Activated T-helper 17 cell treated with anti-CD3 and anti-CD28 coated beads, Interleukin-2, amount 50 U/mL, for 72 hours (primary cell): ENCODE measurements around the gene RMND1. TPM values are rescaled to one million over a fixed set of nuclear protein-coding genes. Genes with fewer than 3 reads are reported as not detected.
A peak's percentile ranks its signal among the peaks of the same experiment; 100 is the strongest.
"Not testable (repeated sequence)": the region's sequence is repeated elsewhere in the genome, so short reads cannot be mapped to it uniquely, and the experiment has no call there.

Source experiments
- ATAC-seq: fragments of 150-1000 bp; cut with Tn5 transposase; replicated peaks from 2 replicates; pipeline ENCODE4 v1.10.0; 2021; ENCODE audit warnings: mild to moderate bottlenecking, moderate library complexity
- H3K27ac Mint-ChIP-seq: one replicate; pipeline ENCODE4 v1.8.0; 2022; ENCODE audit warnings: mixed read lengths
- H3K27me3 Mint-ChIP-seq: one replicate; pipeline ENCODE4 v1.8.0; 2022; ENCODE audit warnings: mixed read lengths
- H3K36me3 Mint-ChIP-seq: one replicate; pipeline ENCODE4 v1.8.0; 2022; ENCODE audit warnings: low read depth, mild to moderate bottlenecking, mixed read lengths
- H3K4me1 Mint-ChIP-seq: one replicate; pipeline ENCODE4 v1.8.0; 2022; ENCODE audit warnings: mixed read lengths
- H3K4me3 Mint-ChIP-seq: one replicate; pipeline ENCODE4 v1.8.0; 2022; ENCODE audit warnings: mild to moderate bottlenecking, mixed read lengths
- H3K9me3 Mint-ChIP-seq: one replicate; pipeline ENCODE4 v1.8.0; 2022; ENCODE audit warnings: mixed read lengths
- total RNA-seq, 2 donors: library from RNA; stranded (reverse); gene quantifications; one replicate each; pipeline ENCODE4 v1.2.3, GENCODE V29; 2022

Gene RMND1
- total RNA-seq, 2 donors from 2014 or later, result 22.2 to 23.9 TPM

- Mint-ChIP-seq H3K4me1 (peaks cover 16% of the 10 kb centered on the region), H3K27me3 (no peaks in the 10 kb centered on the region), H3K4me3 (no peak overlapping the region), H3K36me3 (no peaks in the 10 kb centered on the region), H3K27ac (no peak overlapping the region), H3K9me3 (no peaks in the 10 kb centered on the region)
- ATAC-seq, result no peak
Observed at GRCh38 chr6:151478670-151479069, 26.7 kb upstream of the RMND1 start.

- Mint-ChIP-seq H3K27ac (no peak overlapping the region), H3K4me3 (no peak overlapping the region), H3K9me3 (no peaks in the 10 kb centered on the region), H3K4me1 (peaks cover 16% of the 10 kb centered on the region), H3K36me3 (no peaks in the 10 kb centered on the region), H3K27me3 (no peaks in the 10 kb centered on the region)
- no peak for ATAC-seq
Observed at GRCh38 chr6:151477726-151478125, 25.8 kb upstream of the RMND1 start.

GRCh38 chr6:151475653-151476523 is 24.0 kb upstream of the RMND1 start:
- Mint-ChIP-seq H3K27me3 (no peaks in the 10 kb centered on the region), H3K4me3 (peak overlapping the region; percentile 51), H3K36me3 (no peaks in the 10 kb centered on the region), H3K27ac (no peak overlapping the region), H3K4me1 (peaks cover 6% of the 10 kb centered on the region), H3K9me3 (no peaks in the 10 kb centered on the region)
- ATAC-seq, result peak; percentile 31

- Mint-ChIP-seq H3K4me3 (no peak overlapping the region), H3K27me3 (no peaks in the 10 kb centered on the region), H3K36me3 (peaks cover 71% of the 10 kb centered on the region)
Observed at GRCh38 chr6:151464702-151465101, 12.8 kb upstream of the RMND1 start.

DNA sequence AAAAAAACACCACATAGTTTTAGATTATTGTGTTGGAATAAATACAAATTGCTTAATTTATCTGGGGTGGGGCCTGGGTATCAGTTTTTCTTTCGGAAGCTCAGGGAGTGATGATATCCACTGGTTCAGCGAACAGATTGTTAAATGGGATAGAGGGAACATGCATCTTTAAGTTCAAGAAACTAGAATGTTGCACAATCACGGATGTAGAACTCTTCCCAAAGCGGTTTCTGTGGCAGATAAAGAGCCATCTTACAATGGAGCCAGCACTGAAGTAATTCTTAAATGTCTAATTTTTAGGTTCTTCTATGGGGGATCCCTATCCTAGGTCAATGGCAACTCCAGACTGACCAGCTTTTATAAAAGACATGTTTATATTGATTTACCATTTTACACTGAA is 9.7 kb upstream of the RMND1 start:
- H3K36me3 Mint-ChIP-seq, result peaks cover 83% of the 10 kb centered on the region
- ATAC-seq, result no peak
- H3K27ac Mint-ChIP-seq, result no peak overlapping the region
- no peaks in the 10 kb centered on the region for H3K4me1 Mint-ChIP-seq
- no peaks in the 10 kb centered on the region for H3K27me3 Mint-ChIP-seq
- no peaks in the 10 kb centered on the region for H3K9me3 Mint-ChIP-seq
- H3K4me3 Mint-ChIP-seq, result no peak overlapping the region

More at GRCh38 chr6:151464702-151465101, 12.8 kb upstream of the RMND1 start:
- Mint-ChIP-seq H3K27ac (peak overlapping the region; percentile 4), H3K4me1 (no peaks in the 10 kb centered on the region), H3K9me3 (no peaks in the 10 kb centered on the region)
- no peak for ATAC-seq

DNA sequence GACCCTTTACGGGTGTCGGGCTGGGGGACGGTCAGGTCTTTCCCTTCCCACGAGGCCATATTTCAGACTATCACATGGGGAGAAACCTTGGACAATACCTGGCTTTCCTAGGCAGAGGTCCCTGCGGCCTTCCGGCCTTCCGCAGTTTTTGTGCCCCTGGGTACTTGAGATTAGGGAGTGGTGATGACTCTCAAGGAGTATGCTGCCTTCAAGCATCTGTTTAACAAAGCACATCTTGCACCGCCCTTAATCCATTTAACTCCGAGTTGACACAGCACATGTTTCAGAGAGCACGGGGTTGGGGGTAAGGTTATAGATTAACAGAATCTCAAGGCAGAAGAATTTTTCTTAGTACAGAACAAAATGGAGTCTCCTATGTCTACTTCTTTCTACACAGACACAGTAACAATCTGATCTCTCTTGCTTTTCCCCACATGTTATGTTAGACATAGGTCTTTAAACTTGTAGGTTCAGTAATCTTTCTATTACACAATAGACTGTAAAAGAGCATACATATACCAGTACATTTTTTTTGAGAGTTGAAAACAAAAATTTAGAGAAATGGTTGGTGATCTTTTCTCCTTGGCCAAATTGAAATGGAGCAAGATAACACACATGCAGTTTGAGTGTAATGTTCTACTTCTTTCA is 3.9 kb upstream of the RMND1 start:
- H3K4me3 Mint-ChIP-seq, ATAC-seq, H3K9me3 Mint-ChIP-seq, H3K27ac Mint-ChIP-seq, H3K4me1 Mint-ChIP-seq, H3K27me3 Mint-ChIP-seq: not testable (repeated sequence)
- peaks cover 54% of the 10 kb centered on the region for H3K36me3 Mint-ChIP-seq

GRCh38 chr6:151452750-151453427 is 963 bp upstream of the RMND1 start:
- H3K4me3 Mint-ChIP-seq, result peak overlapping the region; percentile 99
- no peaks in the 10 kb centered on the region for H3K27me3 Mint-ChIP-seq
- no peak for ATAC-seq
- H3K9me3 Mint-ChIP-seq, result no peaks in the 10 kb centered on the region
- H3K36me3 Mint-ChIP-seq, result peaks cover 24% of the 10 kb centered on the region
- H3K4me1 Mint-ChIP-seq, result peaks cover 7% of the 10 kb centered on the region
- H3K27ac Mint-ChIP-seq, result peak overlapping the region; percentile 97

GRCh38 chr6:151451417-151451949 is 443 bp downstream of the RMND1 start:
- peaks cover 7% of the 10 kb centered on the region for H3K4me1 Mint-ChIP-seq
- no peak for ATAC-seq
- H3K4me3 Mint-ChIP-seq, result peak overlapping the region; percentile 99
- H3K9me3 Mint-ChIP-seq, result no peaks in the 10 kb centered on the region
- peak overlapping the region; percentile 97 for H3K27ac Mint-ChIP-seq
- no peaks in the 10 kb centered on the region for H3K27me3 Mint-ChIP-seq
- peaks cover 10% of the 10 kb centered on the region for H3K36me3 Mint-ChIP-seq

GRCh38 chr6:151450928-151451327 is 998 bp downstream of the RMND1 start:
- Mint-ChIP-seq H3K36me3 (peaks cover 13% of the 10 kb centered on the region), H3K27ac (peak overlapping the region; percentile 97), H3K4me3 (peak overlapping the region; percentile 99)
- not testable (repeated sequence) for H3K27me3 Mint-ChIP-seq, ATAC-seq, H3K4me1 Mint-ChIP-seq, H3K9me3 Mint-ChIP-seq

GRCh38 chr6:151448623-151449022 is 3.3 kb downstream of the RMND1 start:
- H3K4me1 Mint-ChIP-seq, result peaks cover 10% of the 10 kb centered on the region
- H3K27ac Mint-ChIP-seq, result peak overlapping the region; percentile 4
- ATAC-seq, result no peak
- no peak overlapping the region for H3K4me3 Mint-ChIP-seq
- no peaks in the 10 kb centered on the region for H3K9me3 Mint-ChIP-seq
- peaks cover 36% of the 10 kb centered on the region for H3K36me3 Mint-ChIP-seq
- no peaks in the 10 kb centered on the region for H3K27me3 Mint-ChIP-seq

GRCh38 chr6:151447237-151447636 is 4.7 kb downstream of the RMND1 start:
- Mint-ChIP-seq H3K9me3 (no peaks in the 10 kb centered on the region), H3K4me1 (peaks cover 12% of the 10 kb centered on the region), H3K4me3 (no peak overlapping the region), H3K36me3 (peaks cover 38% of the 10 kb centered on the region), H3K27me3 (no peaks in the 10 kb centered on the region), H3K27ac (no peak overlapping the region)
- ATAC-seq, result no peak

GRCh38 chr6:151445482-151445881 is 6.4 kb downstream of the RMND1 start:
- Mint-ChIP-seq H3K27me3 (no peaks in the 10 kb centered on the region), H3K4me3 (no peak overlapping the region)
- no peak for ATAC-seq

DNA sequence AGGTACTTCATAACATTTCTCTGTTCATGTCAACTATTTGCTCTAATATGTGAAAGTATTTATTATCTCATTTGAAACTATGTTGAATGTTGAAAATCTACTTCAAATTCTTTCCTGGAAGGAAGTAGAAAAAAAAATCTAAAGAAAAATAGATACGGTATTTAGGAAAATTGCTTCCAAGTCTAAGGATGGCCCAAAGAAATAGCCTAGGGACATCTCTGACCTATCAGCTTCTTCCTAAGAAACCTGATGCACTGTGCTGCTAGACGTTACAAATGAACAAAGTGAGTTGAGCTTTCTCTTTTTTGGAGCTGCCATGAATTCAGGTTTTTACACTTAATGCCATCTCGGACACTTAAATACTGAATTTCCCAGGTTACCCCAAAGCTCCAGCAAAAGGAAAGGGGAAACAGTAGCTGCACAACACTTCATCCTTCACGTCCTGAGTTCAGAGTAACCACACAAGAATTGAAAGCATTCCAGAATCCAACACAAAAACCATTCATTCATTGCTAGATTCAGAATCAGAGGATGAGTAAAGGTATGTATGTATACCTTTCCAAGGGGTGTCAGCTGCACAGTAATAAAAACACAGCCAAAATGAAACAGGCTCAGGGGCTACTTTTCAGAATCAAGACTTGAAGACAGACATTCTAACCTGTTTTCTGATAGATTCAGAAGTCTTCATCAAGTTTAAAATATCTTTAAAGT is 7.9 kb downstream of the RMND1 start:
- Mint-ChIP-seq H3K36me3 (peaks cover 36% of the 10 kb centered on the region), H3K27me3 (no peaks in the 10 kb centered on the region), H3K4me3 (no peak overlapping the region), H3K4me1 (peaks cover 17% of the 10 kb centered on the region), H3K9me3 (no peaks in the 10 kb centered on the region), H3K27ac (no peak overlapping the region)
- ATAC-seq, result no peak

More at GRCh38 chr6:151445482-151445881, 6.4 kb downstream of the RMND1 start:
- Mint-ChIP-seq H3K27ac (no peak overlapping the region), H3K4me1 (peaks cover 17% of the 10 kb centered on the region), H3K9me3 (no peaks in the 10 kb centered on the region), H3K36me3 (peaks cover 36% of the 10 kb centered on the region)

DNA sequence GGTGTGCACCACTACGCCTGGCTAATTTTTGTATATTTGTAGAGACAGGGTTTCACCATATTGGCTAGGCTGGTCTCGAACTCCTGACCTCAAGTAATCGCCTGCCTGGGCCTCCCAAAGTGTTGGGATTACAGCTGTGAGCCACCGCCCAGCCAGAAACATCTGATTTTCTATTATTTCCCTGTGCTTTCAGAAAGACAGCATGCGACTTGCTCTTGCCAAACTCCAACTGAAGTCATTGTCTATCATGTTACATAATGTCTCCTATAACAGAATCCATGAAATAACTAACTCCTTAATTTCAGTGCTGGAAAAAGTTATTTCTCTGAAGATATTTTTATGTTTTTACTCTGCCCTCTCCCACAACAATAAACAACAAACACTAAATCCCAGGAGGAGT is 8.5 kb downstream of the RMND1 start:
- peaks cover 36% of the 10 kb centered on the region for H3K36me3 Mint-ChIP-seq
- H3K9me3 Mint-ChIP-seq, result no peaks in the 10 kb centered on the region
- ATAC-seq, result no peak
- H3K4me1 Mint-ChIP-seq, result peaks cover 16% of the 10 kb centered on the region
- H3K27me3 Mint-ChIP-seq, result no peaks in the 10 kb centered on the region
- no peak overlapping the region for H3K27ac Mint-ChIP-seq
- no peak overlapping the region for H3K4me3 Mint-ChIP-seq
